ENCODE data around the gene PADI4.

GRCh38 chr1:17286646-17287045 is 21.4 kb upstream of the PADI4 start:
- TF ChIP-seq, protein P1, sequence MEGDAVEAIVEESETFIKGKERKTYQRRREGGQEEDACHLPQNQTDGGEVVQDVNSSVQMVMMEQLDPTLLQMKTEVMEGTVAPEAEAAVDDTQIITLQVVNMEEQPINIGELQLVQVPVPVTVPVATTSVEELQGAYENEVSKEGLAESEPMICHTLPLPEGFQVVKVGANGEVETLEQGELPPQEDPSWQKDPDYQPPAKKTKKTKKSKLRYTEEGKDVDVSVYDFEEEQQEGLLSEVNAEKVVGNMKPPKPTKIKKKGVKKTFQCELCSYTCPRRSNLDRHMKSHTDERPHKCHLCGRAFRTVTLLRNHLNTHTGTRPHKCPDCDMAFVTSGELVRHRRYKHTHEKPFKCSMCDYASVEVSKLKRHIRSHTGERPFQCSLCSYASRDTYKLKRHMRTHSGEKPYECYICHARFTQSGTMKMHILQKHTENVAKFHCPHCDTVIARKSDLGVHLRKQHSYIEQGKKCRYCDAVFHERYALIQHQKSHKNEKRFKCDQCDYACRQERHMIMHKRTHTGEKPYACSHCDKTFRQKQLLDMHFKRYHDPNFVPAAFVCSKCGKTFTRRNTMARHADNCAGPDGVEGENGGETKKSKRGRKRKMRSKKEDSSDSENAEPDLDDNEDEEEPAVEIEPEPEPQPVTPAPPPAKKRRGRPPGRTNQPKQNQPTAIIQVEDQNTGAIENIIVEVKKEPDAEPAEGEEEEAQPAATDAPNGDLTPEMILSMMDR (conservative IDR thresholded peaks at IDR 0.05; ENCODE audit: low read depth in 2 of 2): no peak
- TF ChIP-seq EZH2 (IDR thresholded peaks at IDR 0.05; ENCODE audit: low read depth, unreplicated experiment) (no peak), REST (IDR thresholded peaks at IDR 0.05; ENCODE audit: unreplicated experiment) (no peak), POLR2AphosphoS5 (IDR thresholded peaks at IDR 0.05; ENCODE audit: low read depth) (no peak), JUNB (IDR thresholded peaks at IDR 0.05; ENCODE audit: unreplicated experiment) (no peak), CREB1 (CRISPR knock-in tag; IDR thresholded peaks at IDR 0.05; ENCODE audit: low read depth) (no peak), EZH2phosphoT487 (IDR thresholded peaks at IDR 0.05; ENCODE audit: unreplicated experiment) (no peak)

Measured in GM23338 (cell line).